OCI-LY1 (cell line): ENCODE results near the gene USP25.

Source experiments
- H2AFZ ChIP-seq: fragments of 200-600 bp; sonication (generic), shearing (Covaris generic); 2 replicates; pipeline ENCODE4 v1.6.0; 2014; ENCODE audit warnings: antibody characterized with exemption, mild to moderate bottlenecking, low read length
- H3F3A ChIP-seq: fragments of 200-600 bp; sonication (generic), shearing (Covaris generic); 2 replicates; pipeline ENCODE4 v1.6.0; 2014; ENCODE audit warnings: mild to moderate bottlenecking, antibody characterized with exemption, low read length, moderate library complexity; ENCODE audit not compliant: insufficient read depth
- H3K27ac ChIP-seq: fragments of 200-600 bp; sonication (generic); 2 replicates; pipeline ENCODE4 v1.5.1; 2014; ENCODE audit warnings: low read length, mixed run types, mild to moderate bottlenecking, low read depth; ENCODE audit not compliant: poor library complexity, severe bottlenecking
- H3K27me3 ChIP-seq: fragments of 200-600 bp; sonication (generic); 2 replicates; pipeline ENCODE4 v1.6.0; 2014; ENCODE audit warnings: antibody characterized with exemption, mild to moderate bottlenecking, low read length, moderate library complexity; ENCODE audit not compliant: insufficient read depth
- H3K36me3 ChIP-seq: fragments of 200-600 bp; sonication (generic); 2 replicates; pipeline ENCODE4 v1.6.1; 2014; ENCODE audit warnings: mild to moderate bottlenecking, antibody characterized with exemption, low read length, moderate library complexity, mixed read lengths; ENCODE audit not compliant: insufficient read depth
- H3K4me1 ChIP-seq: fragments of 200-600 bp; sonication (generic); 2 replicates; pipeline ENCODE4 v1.5.1; 2014; ENCODE audit warnings: mild to moderate bottlenecking, low read length, moderate library complexity; ENCODE audit not compliant: insufficient read depth, severe bottlenecking
- H3K4me2 ChIP-seq: fragments of 200-600 bp; sonication (generic), shearing (Covaris generic); 2 replicates; pipeline ENCODE4 v1.6.1; 2014; ENCODE audit warnings: low read length
- H3K4me3 ChIP-seq: fragments of 200-600 bp; sonication (generic); 2 replicates; pipeline ENCODE4 v1.5.1; 2014; ENCODE audit warnings: low read length, low read depth, mild to moderate bottlenecking, mixed read lengths; ENCODE audit not compliant: poor library complexity, severe bottlenecking
- H3K79me2 ChIP-seq: fragments of 200-600 bp; shearing (Covaris generic); 2 replicates; pipeline ENCODE4 v1.6.1; 2016; ENCODE audit warnings: mixed run types, low read length, mixed read lengths; ENCODE audit not compliant: insufficient read depth
- H3K9ac ChIP-seq: fragments of 200-600 bp; sonication (generic), shearing (Covaris generic); 2 replicates; pipeline ENCODE4 v1.6.1; 2014; ENCODE audit warnings: mild to moderate bottlenecking, low read length, mixed read lengths
- H3K9me2 ChIP-seq: fragments of 200-600 bp; sonication (generic), shearing (Covaris generic); 2 replicates; pipeline ENCODE4 v1.6.1; 2014; ENCODE audit warnings: low read depth, mild to moderate bottlenecking, low read length, mixed read lengths
- H3K9me3 ChIP-seq: fragments of 200-600 bp; shearing (Covaris generic); 2 replicates; pipeline ENCODE4 v1.6.1; 2014; ENCODE audit warnings: low read length, mixed read lengths
- H4K20me1 ChIP-seq: fragments of 200-600 bp; sonication (generic), shearing (Covaris generic); 2 replicates; pipeline ENCODE4 v1.6.0; 2016; ENCODE audit warnings: mild to moderate bottlenecking, low read length; ENCODE audit not compliant: insufficient read depth
- CTCF ChIP-seq: fragments of 200-600 bp; sonication (generic), shearing (Covaris generic); IDR thresholded peaks from 2 replicates; pipeline ENCODE4 v1.5.1; 2017; ENCODE audit warnings: mild to moderate bottlenecking, antibody characterized with exemption, low read length, moderate library complexity, mixed read lengths
- EZH2 ChIP-seq: fragments of 200-600 bp; sonication (generic), shearing (Covaris generic); IDR thresholded peaks from 2 replicates; pipeline ENCODE4 v1.8.0; 2017; ENCODE audit warnings: borderline replicate concordance, mixed run types, mild to moderate bottlenecking, antibody characterized with exemption, low read length, moderate library complexity, mixed read lengths

The USP25 gene

GRCh38 chr21:15725949-15726348 is 3.8 kb upstream of the USP25 start:
- Histone ChIP-seq H3K27me3 (no peaks in the 10 kb centered on the region), H3K9ac (no peak overlapping the region), H3F3A (no peaks in the 10 kb centered on the region), H3K36me3 (no peaks in the 10 kb centered on the region), H4K20me1 (no peaks in the 10 kb centered on the region), H3K79me2 (peaks cover 4% of the 10 kb centered on the region), H2AFZ (no peak overlapping the region), H3K4me1 (peaks cover 3% of the 10 kb centered on the region), H3K27ac (no peak overlapping the region), H3K9me2 (no peaks in the 10 kb centered on the region), H3K4me2 (no peak overlapping the region), H3K9me3 (no peaks in the 10 kb centered on the region), H3K4me3 (no peak overlapping the region)
- no peak for TF ChIP-seq CTCF
- TF ChIP-seq EZH2, result no peak

- Histone ChIP-seq H3K9me3 (no peaks in the 10 kb centered on the region), H3K4me3 (no peak overlapping the region), H3F3A (no peaks in the 10 kb centered on the region), H3K9me2 (no peaks in the 10 kb centered on the region), H3K36me3 (no peaks in the 10 kb centered on the region), H2AFZ (no peak overlapping the region), H3K27me3 (no peaks in the 10 kb centered on the region), H3K79me2 (peaks cover 25% of the 10 kb centered on the region), H3K4me2 (no peak overlapping the region), H4K20me1 (no peaks in the 10 kb centered on the region), H3K9ac (no peak overlapping the region), H3K27ac (no peak overlapping the region), H3K4me1 (peaks cover 13% of the 10 kb centered on the region)
- TF ChIP-seq CTCF (no peak), EZH2 (no peak)
Measured at GRCh38 chr21:15728046-15728445, 1.7 kb upstream of the USP25 start.

- Histone ChIP-seq H3K36me3 (no peaks in the 10 kb centered on the region), H3F3A (no peaks in the 10 kb centered on the region), H3K4me3 (peak overlapping the region; percentile 91), H3K79me2 (peaks cover 37% of the 10 kb centered on the region), H3K27me3 (no peaks in the 10 kb centered on the region), H3K27ac (no peak overlapping the region), H3K9me2 (no peaks in the 10 kb centered on the region), H4K20me1 (no peaks in the 10 kb centered on the region), H3K9me3 (no peaks in the 10 kb centered on the region), H3K4me2 (peak overlapping the region; percentile 83), H3K9ac (peak overlapping the region; percentile 47; the same call in 1 of the 2 replicates), H2AFZ (peak overlapping the region; percentile 62; the same call in 1 of the 2 replicates), H3K4me1 (peaks cover 24% of the 10 kb centered on the region)
- TF ChIP-seq CTCF (no peak), EZH2 (no peak)
Measured at GRCh38 chr21:15729346-15729673, 472 bp upstream of the USP25 start.
